Muscle layer of duodenum (tissue), 2 donors: Measurements from ENCODE around the gene CPA5.

Experiments
- H3K27ac ChIP-seq: one replicate; pipeline ENCODE4 v1.7.0; 2013; ENCODE audit warnings: mild to moderate bottlenecking, low read length
- H3K27me3 ChIP-seq: one replicate; pipeline ENCODE4 v1.7.0; 2013; ENCODE audit warnings: low read depth, mild to moderate bottlenecking, control low read depth, low read length
- H3K36me3 ChIP-seq, 2 donors: one replicate each; pipeline ENCODE4 v1.7.0; 2013; ENCODE audit warnings: low read length in 2 of 2, control low read depth in 1 of 2, mild to moderate bottlenecking in 1 of 2; ENCODE audit not compliant: insufficient read depth in 2 of 2, control insufficient read depth in 1 of 2
- H3K4me1 ChIP-seq, 2 donors: one replicate each; pipeline ENCODE4 v1.7.0; 2013; ENCODE audit warnings: low read length in 2 of 2, mild to moderate bottlenecking in 2 of 2, control low read depth in 1 of 2, moderate library complexity in 1 of 2; ENCODE audit not compliant: insufficient read depth in 2 of 2, control insufficient read depth in 1 of 2
- H3K4me3 ChIP-seq, 2 donors: one replicate each; pipeline ENCODE4 v1.7.0; 2013; ENCODE audit warnings: low read length in 2 of 2, low read depth in 1 of 2, mild to moderate bottlenecking in 1 of 2
- H3K9me3 ChIP-seq, 2 donors: one replicate each; pipeline ENCODE4 v1.7.0; 2013; ENCODE audit warnings: low read length in 2 of 2, control low read depth in 1 of 2, mild to moderate bottlenecking in 1 of 2; ENCODE audit not compliant: control insufficient read depth in 1 of 2
- donor health status: healthy.

Gene CPA5

DNA sequence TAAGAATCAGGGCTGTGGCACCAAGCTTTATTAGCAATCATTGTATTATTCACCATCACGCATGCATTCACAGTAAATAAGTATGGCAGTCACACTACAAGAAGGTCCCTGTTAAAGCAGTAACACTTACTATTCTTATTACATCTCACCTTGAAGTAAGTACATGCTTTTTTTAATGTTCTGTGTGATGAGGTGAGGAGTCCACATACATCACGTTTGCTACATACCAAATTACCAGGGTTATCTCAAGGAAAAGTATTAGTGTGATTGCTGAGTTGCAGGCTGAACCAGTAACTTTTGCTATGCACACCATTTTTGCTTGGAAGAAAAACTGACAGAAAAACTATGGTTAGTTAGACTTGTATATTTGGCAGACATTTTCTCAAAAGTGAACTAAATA is 60.4 kb downstream of the CPA5 start:
- Histone ChIP-seq H3K36me3 (peaks cover 9 to 15% of the 10 kb centered on the region in 2 donors), H3K4me3 (no peak overlapping the region), H3K27ac (no peak overlapping the region), H3K27me3 (no peaks in the 10 kb centered on the region), H3K9me3 (no peaks in the 10 kb centered on the region), H3K4me1 (no peaks in the 10 kb centered on the region)

DNA sequence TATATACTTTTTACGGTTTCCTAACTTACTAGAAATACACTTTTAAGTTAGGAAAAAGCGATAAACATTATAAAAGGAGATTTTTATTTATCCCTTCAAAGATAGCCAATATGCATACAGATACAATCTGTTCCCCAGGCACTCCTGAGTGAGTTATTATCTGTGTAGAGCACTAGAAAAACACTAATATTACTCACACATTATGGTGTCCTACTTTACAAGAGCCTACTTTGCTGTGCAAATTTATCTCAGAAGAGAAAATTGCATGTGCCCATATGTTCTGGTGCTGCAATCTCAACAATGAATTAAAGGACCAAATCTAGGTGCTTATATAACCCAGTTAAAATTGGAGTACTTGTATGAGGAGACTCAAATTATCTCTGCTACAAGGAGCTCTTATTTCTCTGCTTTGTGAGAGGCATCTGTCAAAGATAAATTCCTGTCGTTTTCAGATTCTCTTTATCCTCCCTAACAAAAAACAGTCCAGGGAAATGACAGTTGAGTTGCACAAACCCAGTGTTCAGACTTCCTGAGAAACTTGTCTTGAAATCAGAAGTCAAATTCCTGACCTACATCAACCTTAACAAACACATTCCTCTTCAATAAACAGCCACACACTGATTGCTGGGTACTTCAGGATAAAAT is 64.6 kb downstream of the CPA5 start:
- no peaks in the 10 kb centered on the region for H3K27me3 ChIP-seq
- H3K27ac ChIP-seq = no peak overlapping the region
- no peaks in the 10 kb centered on the region for H3K4me1 ChIP-seq
- no peaks in the 10 kb centered on the region for H3K9me3 ChIP-seq
- H3K36me3 ChIP-seq = no peaks in the 10 kb centered on the region
- H3K4me3 ChIP-seq = no peak overlapping the region

DNA sequence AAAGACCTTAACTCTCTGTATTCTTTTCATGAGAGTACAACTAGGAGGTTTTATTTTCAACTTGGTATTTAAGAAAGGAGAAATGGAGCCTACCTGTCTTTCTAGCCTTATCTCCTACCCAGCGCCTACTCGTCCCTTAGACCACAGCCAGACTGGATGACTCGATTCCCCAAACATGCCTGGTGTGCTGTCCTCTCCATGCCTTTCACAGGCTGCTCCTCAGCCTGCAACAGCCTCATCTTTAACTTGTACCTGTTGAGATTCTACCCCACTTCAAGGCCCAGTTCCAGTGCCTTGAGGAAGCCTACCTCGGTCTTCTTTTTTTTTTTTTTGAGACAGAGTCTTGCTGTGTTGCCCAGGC is 65.1 kb downstream of the CPA5 start:
- Histone ChIP-seq H3K9me3 (no peaks in the 10 kb centered on the region), H3K4me3 (no peak overlapping the region), H3K36me3 (no peaks in the 10 kb centered on the region), H3K27me3 (no peaks in the 10 kb centered on the region), H3K27ac (no peak overlapping the region), H3K4me1 (no peaks in the 10 kb centered on the region)

DNA sequence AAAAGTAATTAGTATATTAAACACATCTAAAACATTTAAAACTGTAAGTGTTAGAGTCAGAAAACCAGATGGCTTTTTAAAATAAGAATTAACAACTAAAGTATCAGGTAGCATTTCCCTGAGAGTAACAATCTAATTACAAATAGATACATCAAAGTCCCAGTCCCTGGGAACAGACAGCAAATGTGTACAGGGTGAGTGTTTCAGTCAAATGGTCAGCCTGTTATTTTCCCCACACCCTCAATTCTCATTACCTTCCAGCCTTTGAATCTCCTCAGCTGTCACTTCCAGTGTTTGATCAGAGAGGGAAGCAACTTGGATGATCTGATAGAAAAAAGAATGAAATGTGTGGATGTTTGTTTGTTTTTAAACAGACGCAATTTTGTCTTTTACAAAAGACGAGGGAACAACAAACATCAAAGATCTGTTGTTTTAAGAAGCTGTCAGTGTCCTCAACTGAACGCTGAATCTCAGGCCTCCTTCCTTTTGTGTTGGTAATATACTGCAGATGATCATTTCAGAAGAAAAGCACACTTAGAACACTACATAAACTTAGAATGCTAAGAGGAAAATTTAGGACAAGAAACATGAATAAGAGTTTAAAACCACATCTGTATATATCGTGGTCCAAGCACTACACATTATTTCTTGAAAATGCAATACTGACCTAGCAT is 66.4 kb downstream of the CPA5 start:
- Histone ChIP-seq H3K27ac (no peak overlapping the region), H3K4me1 (no peaks in the 10 kb centered on the region), H3K9me3 (no peaks in the 10 kb centered on the region), H3K36me3 (no peaks in the 10 kb centered on the region), H3K4me3 (no peak overlapping the region), H3K27me3 (no peaks in the 10 kb centered on the region)

DNA sequence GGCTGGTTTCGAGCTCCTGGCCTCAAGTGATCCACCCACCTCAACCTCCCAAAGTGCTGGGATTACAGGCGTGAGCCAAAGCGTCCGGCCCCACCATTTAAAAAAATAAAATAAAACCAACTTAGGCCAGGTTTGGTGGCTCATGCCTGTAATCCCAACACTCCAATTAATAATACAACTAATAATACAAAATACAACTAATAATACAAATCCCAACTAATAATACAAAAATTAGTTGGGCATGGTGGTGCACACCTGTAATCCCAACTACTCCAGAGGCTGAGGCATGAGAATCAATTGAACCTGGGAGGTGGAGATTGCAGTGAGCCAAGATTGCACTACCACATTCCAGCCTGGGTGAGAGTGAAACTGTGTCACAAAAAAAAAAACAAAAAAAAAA is 68.6 kb downstream of the CPA5 start:
- no peaks in the 10 kb centered on the region for H3K36me3 ChIP-seq
- no peak overlapping the region for H3K27ac ChIP-seq
- H3K4me3 ChIP-seq = no peak overlapping the region
- no peaks in the 10 kb centered on the region for H3K9me3 ChIP-seq
- no peaks in the 10 kb centered on the region for H3K27me3 ChIP-seq
- H3K4me1 ChIP-seq = no peaks in the 10 kb centered on the region

DNA sequence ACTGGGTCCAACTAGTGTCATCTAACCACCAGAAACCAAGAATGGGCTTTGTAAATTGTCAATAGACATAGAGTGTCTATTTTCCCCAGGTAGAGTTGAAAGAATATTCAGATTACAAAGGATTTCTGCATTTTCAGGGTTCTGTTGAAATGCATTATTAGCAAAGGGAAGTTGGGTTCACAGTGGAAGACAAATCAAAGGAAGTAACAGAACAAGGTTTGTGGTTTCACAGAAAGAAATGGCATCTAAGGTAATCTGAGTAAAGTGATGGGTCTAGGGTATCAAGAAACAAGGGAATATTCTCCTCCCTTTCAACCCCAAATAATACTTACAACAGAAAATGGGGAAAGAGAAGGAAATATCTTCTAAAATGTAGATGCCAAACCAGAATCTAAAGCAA is 70.4 kb downstream of the CPA5 start:
- H3K27ac ChIP-seq = no peak overlapping the region

DNA sequence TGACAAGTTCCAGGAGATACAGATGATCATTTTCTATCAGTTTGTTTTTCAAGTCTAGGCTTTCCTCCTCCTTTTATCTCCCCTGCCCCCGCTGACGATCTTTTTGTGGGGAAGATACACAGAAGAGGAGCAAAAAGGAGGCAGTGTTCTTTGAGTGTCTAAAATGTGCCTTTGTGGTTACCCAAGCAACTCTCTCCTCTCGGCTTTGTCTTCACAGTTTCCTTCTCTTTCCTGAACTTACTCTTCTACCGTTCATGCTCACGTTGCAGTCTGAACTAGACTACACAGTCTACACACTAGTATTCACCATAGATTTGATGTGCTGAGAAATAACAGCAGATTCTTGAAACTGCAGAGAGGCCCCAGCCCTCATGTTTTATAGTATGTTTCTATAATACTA is 72.6 kb downstream of the CPA5 start:
- Histone ChIP-seq H3K27ac (no peak overlapping the region), H3K4me1 (peaks cover 0 to 11% of the 10 kb centered on the region in 2 donors), H3K9me3 (no peaks in the 10 kb centered on the region), H3K36me3 (no peaks in the 10 kb centered on the region), H3K4me3 (no peak overlapping the region), H3K27me3 (no peaks in the 10 kb centered on the region)

More for the DNA sequence above, 70.4 kb downstream of the CPA5 start:
- H3K27me3 ChIP-seq = no peaks in the 10 kb centered on the region
- no peaks in the 10 kb centered on the region for H3K36me3 ChIP-seq
- H3K4me3 ChIP-seq = no peak overlapping the region
- no peaks in the 10 kb centered on the region for H3K9me3 ChIP-seq
- no peaks in the 10 kb centered on the region for H3K4me1 ChIP-seq

DNA sequence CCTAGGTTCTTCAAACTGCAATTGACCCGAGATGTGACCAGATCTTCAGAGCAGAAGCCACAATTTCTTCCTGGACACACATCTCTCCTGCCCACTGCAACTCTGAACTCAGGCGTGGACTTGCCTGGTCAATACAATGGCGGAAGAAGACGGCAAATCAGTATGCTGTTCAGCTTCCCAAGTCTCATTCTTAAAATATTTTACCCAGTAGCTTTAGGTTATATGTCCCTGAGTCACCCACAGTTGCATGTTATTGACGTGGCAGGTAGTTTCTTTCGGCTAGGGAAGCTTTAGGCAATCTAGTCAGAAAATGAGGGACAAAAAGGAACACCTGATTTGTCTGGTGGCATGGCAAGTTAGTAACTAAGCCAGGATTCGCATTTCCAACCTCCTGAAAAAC is 73.7 kb downstream of the CPA5 start:
- Histone ChIP-seq H3K9me3 (no peaks in the 10 kb centered on the region), H3K27me3 (no peaks in the 10 kb centered on the region), H3K27ac (no peak overlapping the region), H3K36me3 (no peaks in the 10 kb centered on the region), H3K4me3 (no peak overlapping the region), H3K4me1 (peaks cover 0 to 13% of the 10 kb centered on the region in 2 donors)
